NCI-H1694 treated with DMSO at 0.1 percent for 48 hours (cell line): Measurements from ENCODE around the gene CCDC33.

ENCODE experiments used
- DNase-seq: peaks from one replicate; lab custom pipeline; 2025; lab: John Stamatoyannopoulos, UW

Gene CCDC33

DNA sequence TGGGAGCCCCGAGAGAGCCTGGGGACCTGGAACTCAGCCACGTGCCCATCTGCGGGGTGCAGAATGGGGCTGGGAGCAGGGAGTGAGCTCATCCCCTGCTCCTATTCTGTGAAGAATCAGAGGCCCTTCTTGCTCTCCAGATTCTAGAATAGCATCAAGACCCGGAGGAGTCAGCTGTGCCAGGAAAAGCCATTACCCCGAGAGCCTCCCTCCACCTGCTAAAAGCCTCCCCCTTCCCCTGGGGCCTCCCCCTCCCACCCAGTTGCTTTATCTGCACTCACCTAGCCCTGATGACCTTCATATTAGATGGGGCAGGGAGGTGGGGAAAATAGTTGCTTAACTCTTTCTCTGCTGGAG is 23.1 kb downstream of the CCDC33 start:
- no peak for DNase-seq

DNA sequence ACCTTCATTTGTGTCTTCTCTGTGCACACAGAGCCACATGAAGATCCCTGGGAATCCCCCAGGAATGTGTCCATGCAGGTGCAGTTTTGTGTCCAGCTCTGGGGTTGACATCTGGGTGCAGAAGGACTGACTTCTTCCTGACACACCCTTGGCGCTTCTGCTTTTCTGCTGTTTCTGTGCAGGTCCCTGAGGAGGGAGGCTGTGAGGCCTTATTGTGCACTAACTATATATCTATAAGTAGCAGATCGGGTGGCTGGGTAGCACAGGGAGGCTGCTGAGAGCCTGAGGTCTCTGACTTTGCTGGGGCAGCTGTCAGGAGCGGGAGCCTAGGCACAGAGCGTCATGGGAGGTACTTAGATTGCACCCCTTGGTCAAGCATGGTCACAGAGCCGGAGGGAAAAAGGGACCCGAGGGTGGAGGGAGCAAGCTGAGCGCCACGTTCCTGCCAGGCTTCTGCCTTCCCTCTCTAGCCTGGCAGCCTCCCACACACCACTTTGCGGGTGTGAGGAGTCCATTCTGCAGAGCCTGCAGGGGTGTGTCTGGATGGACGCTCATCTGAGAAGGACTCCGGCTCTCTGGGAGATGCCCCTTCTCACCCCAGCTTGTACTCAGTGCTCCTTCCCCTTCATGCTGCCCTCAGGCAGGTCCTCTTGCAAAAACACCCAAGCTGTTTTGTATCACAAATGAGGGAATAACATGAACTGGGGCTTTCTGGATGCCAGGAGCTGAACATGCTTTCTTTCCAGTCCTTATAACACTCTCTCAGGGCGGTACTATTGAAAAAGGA is 23.9 kb downstream of the CCDC33 start:
- no peak for DNase-seq

DNA sequence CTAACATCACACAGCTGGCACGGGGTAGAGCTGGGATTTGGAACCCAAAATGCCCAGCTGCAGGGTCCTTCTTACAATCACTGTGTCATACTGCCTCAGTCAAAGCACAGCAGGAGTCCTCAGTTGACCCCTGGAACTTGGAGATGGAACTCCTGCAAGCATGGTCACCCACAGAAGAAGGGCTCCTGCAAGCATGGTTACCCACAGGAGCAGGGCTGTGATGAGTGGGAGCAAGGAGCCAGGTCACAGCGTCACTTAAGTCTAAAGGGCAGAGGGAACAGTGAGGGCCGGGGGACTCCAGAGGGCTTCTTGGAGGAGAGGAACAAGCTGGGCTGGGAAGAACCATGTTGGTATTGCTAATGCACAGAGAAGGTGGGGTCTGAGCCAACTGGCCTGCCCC is 24.9 kb downstream of the CCDC33 start:
- no peak for DNase-seq

DNA sequence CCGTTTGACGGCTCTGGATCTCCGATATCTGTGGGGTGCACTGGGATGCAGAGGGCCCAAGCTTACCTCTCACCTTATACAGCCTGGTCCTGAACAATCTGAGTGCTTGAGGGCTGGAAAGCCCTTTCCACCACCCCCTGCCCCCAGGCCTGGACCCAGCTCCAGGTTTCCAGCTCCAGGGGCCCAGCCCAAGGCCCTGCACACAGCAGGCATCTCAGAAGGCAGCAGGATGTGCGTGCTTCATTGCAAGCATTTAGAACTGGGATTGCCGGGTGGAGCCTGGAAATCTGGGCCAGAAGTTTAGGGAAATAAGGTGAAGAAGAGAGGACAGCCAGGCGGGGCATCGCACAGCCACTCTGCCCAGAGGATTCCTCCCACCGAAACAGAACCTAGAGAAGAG is 25.6 kb downstream of the CCDC33 start:
- DNase-seq = no peak

DNA sequence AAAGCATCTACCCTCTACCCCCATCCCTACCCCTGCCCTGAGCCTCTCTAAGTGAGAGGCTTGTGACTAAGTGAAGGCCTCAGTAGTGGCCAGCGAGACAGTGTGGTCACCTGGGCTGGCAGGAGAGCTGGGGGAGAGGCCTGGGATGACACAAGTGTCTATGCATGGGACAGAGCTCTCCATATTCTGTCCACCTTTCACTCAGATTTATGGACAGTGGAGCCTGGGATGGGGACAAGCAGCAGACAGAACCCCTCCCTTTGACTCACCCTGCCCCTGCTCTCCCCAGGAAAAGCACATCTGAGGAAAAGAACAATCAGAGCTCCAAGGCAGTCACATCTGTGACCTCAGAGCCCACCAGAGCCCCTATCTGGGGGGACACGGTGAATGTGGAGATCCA is 26.0 kb downstream of the CCDC33 start:
- no peak for DNase-seq

DNA sequence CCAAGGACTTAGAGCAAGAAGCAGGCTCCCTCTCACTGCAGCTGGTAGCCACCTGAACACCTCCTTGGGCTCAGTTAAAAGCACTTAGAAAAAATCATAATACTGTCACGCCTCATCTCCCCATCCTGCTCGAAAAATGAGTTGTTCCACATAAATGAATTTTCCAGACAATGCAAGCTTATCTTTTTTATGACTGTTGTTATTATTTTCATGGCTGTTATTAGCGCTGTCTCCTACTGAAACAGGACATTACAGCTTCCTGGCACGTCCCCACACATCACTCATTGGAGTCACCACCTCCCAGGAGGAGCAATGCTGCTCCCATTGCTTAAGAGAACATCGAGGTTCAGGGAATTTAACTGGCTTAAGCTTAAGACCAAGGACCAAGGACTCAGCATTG is 26.5 kb downstream of the CCDC33 start:
- no peak for DNase-seq

DNA sequence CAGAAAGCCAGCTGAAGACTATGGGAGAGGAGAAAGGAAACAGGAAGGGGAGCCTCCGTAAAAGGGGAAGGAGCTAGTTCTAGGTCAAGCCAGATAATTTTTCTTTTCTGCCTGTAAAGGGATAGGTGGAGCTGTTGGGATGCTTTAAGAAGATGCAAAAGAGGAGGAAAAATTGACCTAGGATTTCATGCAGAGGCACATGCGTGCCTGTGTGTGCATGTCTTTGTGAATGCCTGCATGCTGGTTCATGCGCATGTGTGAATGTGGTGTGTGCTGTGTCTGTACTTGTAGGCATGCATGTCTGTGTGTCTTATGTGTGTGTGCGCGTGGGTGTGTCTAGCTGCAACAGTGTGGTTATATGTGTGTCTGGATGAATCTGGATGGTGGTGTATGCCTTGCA is 27.3 kb downstream of the CCDC33 start:
- DNase-seq = peak; percentile 26

DNA sequence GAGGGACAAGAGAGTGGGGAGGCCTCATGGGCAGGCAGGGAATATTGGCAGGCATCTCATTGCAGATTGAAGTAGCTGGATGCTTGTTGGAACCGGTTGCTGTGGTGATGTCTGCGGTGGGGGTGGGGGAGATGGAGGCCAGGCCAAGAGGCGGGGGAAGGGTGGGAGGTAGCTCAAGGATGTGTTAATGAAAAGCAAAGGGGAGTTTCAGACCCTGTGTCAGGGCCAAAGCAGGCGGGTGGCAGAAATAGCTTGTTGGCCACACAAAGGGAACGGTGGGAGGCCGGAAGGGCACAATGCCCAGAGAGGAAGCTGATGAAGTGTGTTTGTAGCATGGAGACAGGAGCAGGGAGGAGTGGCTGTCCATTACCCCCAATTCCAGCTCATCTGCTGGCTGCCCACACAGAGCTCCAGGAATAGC is 28.0 kb downstream of the CCDC33 start:
- DNase-seq = no peak

DNA sequence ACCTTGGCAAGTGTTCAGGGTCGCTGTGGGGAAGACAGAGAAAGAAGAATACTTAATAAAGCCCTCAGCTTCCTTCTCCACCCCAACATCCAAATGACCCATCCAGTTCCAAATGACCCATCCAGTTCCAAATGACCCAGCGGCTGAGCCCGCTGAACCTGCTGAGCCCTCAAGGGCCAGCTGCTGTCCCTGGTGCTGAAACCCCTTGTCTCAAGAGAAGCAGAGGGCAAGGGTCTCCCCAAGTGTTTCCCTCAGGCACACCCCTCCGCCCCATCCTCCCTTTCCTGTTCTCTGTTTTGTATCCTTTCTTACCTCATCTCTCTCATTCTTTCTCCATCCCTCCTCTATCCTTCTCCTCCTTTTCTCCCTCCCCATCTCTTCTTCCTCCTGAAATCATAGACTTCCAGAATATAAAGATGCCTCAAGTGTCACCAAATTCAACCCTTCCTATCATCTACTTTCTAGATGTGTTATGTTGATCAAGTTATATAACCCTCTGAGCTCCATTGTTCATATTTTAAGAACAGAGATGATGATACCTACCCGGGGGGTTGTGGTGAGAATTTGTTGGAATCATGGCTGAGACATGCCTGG is 29.0 kb downstream of the CCDC33 start:
- no peak for DNase-seq

DNA sequence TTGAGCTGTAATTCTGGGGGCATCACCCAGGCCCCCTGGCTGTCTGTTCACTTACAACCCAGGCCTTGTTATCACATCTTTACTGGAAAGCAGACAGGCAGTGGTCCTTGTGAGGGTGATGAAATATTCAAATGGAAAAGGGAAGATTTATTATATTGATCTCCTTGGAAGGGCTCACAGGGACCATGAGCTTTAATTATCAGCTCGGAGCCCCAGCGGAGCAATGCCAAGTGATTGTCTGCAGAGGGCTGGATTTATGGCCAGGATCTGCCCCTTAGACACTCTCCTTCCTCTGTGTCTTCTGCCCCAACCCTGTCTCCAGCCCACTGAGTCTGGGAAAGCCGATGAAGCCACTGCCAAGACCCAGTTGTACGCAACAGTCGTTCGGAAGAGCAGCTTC is 31.9 kb downstream of the CCDC33 start:
- DNase-seq = no peak

DNA sequence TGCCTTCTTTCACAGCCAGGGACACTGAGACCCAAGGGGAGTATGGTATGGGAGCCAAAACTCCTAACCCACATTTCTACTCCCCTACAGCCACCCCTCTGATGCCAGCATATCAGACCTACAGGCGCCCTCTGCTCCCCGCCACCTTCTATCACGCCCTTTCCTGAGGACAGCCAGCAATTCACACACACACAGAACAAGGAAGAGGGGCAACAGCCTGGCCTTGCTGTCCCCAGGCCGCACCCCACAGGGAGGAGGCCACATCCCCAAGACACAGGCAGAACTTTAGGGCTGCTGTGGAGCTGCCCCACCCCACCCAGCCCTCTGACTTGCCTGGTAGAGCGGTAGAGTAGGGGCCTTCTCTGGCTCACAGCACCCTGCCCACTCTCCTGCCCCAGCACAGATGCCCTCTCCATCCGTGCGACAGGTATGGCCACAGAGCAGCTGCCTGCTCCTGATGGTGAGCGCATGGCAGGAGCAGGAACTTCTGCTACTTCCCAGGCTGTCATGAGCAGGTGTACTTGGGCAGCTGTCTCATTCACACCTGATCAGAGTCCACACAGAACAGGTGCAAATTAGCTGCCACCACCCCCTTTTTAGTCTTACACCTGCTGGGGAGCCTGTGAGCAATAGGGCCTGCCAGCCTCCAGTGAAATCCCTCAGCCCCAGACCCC is 33.4 kb downstream of the CCDC33 start:
- no peak for DNase-seq

DNA sequence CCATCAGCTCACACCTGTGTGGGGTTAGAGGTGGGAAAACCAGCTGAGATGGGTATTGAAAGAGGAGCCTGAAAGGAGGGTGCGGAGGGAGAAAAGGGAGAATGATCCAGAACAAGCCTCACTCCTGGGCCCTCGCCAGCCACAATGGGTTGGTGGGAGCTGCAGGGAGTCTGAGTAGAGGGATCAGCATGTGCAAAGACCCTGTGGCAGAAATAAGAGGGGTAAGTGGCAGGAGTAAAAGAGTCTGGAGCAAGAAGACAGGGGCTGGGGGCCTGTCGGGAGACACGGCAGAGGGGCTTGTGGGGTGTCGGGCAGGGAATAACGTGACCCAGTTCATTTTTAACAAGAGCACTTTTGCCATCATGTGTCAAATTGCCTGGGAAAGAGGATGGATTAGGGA is 34.0 kb downstream of the CCDC33 start:
- DNase-seq = no peak

DNA sequence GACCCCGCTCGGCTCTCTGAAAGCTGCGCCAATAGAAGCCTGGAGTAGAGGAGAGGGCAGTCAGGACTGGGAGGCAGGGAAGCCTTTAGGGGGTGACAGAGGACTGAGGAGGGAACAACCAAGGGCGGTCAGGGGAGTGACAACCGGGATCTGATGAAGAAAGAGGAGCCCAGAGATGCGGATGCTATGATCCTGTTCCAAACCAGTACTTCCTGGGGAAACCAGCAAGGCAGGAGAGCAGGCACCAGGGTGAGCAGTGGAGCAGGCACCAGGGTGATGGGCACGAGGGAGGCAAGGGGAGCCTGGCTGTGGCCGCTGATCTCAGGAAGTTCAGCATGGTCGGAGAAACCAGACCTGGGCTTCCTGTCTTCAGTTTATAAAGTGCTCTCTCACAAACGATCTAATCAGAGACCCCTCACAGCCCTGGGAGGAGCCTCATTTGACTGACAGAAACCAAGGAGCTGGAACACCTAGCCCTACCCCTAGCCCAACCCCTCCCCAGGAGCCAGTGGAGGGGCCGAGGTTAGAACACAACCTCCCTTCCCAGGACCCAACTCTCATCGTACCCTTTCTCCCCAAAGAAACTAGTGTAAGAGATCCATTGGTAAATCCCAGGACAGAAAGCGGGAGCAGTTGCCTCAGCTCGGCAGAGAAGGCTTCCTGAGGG is 34.9 kb downstream of the CCDC33 start:
- DNase-seq = no peak

DNA sequence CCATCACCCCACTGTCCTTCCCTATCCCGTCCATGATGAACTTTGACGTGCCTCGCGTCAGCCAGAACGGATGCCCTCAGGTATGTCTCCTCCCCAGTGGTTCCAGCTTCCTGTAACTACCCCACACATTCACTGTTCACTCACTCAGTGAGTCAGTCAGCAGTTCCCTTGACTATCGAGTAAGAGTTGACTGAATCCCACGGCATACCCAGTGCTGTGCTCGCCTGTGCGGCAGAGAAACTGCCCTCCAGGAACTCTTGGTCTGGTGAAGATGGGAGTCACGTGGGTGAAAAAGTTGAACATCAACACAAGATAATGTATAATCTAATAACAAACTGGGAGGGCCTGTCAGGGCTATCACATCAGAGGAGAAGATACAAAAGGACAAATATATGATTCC is 36.7 kb downstream of the CCDC33 start:
- DNase-seq = no peak

DNA sequence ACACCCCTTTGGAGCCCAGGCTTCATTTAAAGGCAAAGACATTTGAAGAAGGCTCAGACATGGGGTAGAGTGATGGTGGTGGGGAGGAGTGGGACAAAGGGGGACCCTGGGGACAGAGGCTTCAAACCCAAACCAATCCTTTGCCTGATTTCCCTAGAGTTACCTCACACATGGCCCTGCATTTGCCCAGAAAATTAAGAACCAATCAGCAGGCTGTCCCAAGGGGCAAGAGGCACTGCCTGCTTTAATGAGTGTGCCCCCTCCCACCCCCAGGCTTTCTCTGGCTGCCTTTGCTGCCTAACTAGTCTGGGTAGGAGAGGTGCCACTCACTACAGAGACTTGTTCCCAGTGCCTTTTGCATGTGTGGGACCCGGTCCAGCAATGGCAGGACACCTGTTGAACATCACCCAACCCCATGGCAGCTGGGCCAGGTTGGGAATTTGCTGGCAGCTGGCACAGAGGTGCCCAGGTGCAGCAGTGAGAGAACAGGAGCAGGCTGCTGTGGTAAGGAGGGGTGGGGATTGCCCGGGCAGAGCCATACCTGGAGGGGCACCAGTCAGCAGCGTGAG is 38.4 kb downstream of the CCDC33 start:
- no peak for DNase-seq

DNA sequence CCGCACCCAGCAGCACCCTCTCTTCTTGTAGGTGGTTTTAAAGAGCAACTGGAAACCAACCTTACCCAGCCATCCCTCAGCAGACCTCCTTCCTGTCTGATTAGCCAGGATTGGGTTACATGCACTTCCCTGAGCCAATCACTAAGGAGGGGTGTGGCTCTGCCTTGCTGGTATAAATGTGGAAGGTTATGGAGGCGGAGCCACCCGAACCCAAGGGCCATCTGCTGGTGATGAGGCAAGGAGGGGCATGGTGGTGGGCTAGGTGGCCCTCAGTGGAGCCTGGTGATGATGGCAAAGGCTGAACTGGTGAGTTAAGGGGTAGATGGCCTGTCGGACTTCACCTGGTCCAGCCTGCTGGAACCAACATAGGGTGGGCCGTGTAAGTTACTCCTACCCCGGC is 39.8 kb downstream of the CCDC33 start:
- peak; percentile 5 for DNase-seq

DNA sequence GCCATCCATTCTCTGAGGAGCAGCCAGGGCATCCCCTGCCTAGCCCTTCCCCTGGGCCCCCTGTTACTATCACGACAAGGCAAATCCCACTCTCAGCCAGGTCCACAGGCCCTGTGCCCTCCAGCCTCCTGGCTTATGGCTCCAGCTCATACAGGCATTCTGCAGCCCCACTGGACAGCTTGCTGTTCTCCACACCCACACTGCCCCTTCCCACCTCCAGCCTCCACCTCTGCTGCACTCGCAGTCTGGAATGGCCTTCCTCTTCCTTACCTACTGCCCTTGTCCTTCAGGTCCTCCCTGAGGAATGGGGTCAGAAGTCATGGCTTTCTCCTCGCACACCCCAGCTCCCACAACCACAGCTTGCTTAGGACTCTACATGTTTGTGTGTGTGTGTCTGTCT is 40.4 kb downstream of the CCDC33 start:
- no peak for DNase-seq

DNA sequence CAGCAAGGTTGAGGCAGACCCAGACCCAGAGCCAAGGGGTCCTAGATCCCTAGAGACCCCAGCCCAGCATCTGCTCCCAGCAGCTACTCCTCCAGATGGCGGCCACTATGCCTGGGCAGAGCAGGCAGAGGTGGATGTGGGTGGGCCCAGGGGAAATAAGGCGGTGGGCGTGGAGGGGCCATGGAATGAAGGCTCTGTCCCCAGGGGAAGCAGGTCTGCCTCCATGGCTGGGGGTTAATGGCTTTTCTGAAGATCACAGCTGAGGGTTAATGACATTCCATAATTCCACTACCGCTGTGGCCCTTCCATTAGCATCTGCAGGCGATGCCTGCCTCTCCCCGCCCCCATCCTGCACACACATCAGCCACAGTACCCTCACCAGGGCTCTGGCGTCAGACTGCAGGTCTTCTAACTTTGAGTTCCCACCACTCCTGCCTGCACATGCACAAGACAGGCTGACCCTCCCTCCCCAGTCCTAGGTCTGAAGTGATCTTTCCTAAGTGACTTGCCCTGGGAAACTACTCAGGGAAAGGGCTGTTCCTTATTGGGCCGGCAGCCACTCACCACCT is 41.2 kb downstream of the CCDC33 start:
- no peak for DNase-seq

DNA sequence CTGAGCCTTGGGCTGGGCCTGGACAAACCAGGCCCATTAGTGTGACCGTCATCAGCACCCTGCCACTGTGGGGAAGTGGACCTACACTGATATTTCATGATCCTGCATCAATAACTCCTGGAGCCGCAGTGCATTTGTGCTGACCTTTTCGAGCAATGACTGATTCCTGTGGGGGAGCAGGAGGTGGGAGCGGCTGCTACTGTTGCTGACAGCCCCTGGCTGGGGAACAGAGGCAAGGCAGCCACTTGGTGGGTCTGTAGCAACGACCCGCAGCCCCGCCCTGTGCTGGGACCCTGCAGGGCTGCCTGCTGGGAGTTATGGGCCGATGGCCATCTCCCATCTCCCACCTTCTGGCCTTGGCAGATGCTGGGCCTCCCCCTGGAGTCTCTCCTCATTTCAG is 42.1 kb downstream of the CCDC33 start:
- DNase-seq = peak; percentile 48

DNA sequence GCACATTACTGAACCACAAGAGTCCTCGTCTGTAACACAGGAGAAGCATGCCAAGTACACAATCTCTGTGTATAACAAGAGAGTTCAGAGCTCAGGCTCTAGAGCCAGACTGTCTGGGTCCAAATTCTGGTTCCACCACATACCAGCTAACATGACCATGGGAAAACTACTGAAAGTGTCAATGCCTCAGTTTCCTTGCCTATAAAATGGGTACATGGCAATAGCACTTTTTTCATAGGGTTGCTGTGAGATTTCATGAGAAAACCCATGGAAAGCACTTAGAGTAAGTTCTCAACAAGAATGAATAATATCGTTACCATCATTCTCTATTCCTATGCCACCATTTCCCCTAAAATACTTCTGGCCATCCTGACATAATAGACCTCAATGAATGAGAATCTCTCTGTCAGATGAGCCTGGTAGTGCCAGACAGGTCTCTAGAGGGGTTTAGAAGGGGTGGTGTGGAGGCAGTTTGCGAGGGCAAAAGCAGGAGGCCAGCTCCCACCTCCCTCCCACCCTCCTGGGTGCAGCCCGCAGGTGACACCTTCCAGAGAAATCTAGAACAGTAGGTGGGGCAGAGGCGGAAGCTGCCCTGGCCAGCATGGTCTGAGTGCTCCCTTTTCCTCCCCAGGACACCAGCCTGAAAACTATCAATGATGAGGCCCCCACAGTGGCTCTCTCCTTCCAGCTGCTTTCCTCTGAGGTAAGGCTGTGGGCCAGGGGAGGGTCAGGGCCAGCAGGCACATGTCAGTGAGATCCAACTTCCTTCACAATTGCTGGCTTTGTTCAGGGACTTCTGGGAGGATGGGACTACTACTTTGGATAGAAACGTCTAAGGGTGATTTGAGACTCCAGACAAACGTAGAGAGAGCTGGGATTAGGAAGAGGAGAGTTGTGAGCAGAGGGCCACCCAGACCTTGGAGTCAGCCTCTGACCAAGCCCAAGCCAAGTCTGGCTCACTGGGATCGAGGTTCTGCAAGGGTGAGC is 45.3 kb downstream of the CCDC33 start:
- no peak for DNase-seq

DNA sequence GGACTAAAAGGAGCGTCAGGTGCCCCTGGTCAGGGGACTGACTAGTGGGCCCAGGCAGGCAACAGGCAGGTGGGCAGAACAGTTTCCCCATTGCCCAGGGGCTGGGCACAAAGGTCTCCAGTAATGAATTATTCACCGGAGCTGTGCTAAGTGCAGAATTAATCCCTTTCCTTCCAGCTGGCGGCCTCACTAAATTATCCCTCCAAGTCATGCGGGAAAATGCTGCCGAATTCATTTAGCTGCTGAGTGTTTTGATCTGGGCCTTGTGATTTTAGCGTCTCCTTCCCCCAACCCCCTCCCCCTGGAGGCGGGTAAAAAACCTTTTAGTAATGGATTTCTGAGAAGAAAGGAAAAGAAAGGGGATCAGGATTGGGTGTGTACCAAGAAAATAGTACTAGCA is 47.2 kb downstream of the CCDC33 start:
- DNase-seq = peak; percentile 45
